K562 (cell line): ENCODE data around the gene PHOSPHO1. TPM values are rescaled to one million over a fixed set of nuclear protein-coding genes. Genes with fewer than 3 reads are reported as not detected.

Source experiments
- ATAC-seq: fragments of 200-7000 bp; cut with Tn5 transposase; 3 replicates; pipeline ENCODE4 v1.9.1; 2020; ENCODE audit warnings: moderate library complexity
- BruUV-seq: library from RNA; stranded (reverse); fragments of 400-500 nt; replicated peaks from 2 replicates; lab custom pipeline; 2021; lab: Mats Ljungman, UMichigan
- CTCF ChIA-PET: fragments of 300-600 bp; formaldehyde crosslinking; extraction: SDS; loops from one replicate; lab custom pipeline; 2021; ENCODE audit warnings: low intra/inter-chr PET ratio; lab: Yijun Ruan, JAX
- POLR2A ChIA-PET: fragments of 300-600, 350-650 bp; sonication (Branson Sonifier 250); formaldehyde crosslinking; extraction: SDS; loops from one replicate; lab custom pipeline; 2021; ENCODE audit warnings: antibody characterized with exemption, inconsistent platforms; lab: Yijun Ruan, JAX
- DNase-seq, 4 experiments: peaks; one replicate each; pipeline versions ENCODE4 v3.0.0 to v3.0.0-alpha.2; 2011 to 2018; ENCODE audit warnings: low spot score in 3 of 4, mixed read lengths in 3 of 4; ENCODE audit errors: extremely low read depth in 1 of 4
- FAIRE-seq: peaks from 2 replicates; lab custom pipeline; 2011; peaks lifted over from hg19 to GRCh38; lab: Jason Lieb, UNC
- H2AFZ ChIP-seq: 2 replicates; pipeline ENCODE4 v1.6.0; 2011; ENCODE audit warnings: low read depth, low read length, control low read depth, inconsistent platforms
- H3K27ac ChIP-seq: fragments of 200-600 bp; 3 replicates; pipeline ENCODE4 v1.8.0; 2011; ENCODE audit warnings: low read depth, mild to moderate bottlenecking, control low read depth, inconsistent platforms, low read length, moderate library complexity, mixed read lengths; ENCODE audit errors: extremely low read depth
- H3K27me3 ChIP-seq, 2 experiments: fragments of 300-600 bp in 1 of 2; 2 replicates in 1 of 2; 3 replicates in 1 of 2; pipeline versions ENCODE4 v1.6.0 to v1.8.0; 2011; ENCODE audit warnings: inconsistent platforms in 2 of 2, low read length in 2 of 2, mild to moderate bottlenecking in 1 of 2, mixed read lengths in 1 of 2, moderate library complexity in 1 of 2; ENCODE audit not compliant: control insufficient read depth in 2 of 2, insufficient read depth in 2 of 2
- H3K36me3 ChIP-seq: fragments of 300-600 bp; 3 replicates; pipeline ENCODE4 v1.8.0; 2011; ENCODE audit warnings: mild to moderate bottlenecking, low read length, inconsistent platforms; ENCODE audit not compliant: control insufficient read depth, insufficient read depth
- H3K4me1 ChIP-seq, 2 experiments: fragments of 200-600 bp in 1 of 2; replicated peaks in 1 of 2; 2 replicates in 1 of 2; 3 replicates in 1 of 2; pipeline versions ENCODE4 v1.5.1 to v1.8.0; 2011; ENCODE audit warnings: inconsistent platforms in 2 of 2, low read length in 2 of 2, mild to moderate bottlenecking in 1 of 2, mixed read lengths in 1 of 2, moderate library complexity in 1 of 2; ENCODE audit not compliant: control insufficient read depth in 2 of 2, insufficient read depth in 2 of 2
- H3K4me2 ChIP-seq: 2 replicates; pipeline ENCODE4 v1.6.1; 2011; ENCODE audit warnings: low read length, control low read depth, inconsistent platforms, mixed read lengths; ENCODE audit not compliant: insufficient read depth
- H3K4me3 ChIP-seq: fragments of 200-600 bp; sonication (generic), shearing (Covaris generic); 2 replicates; pipeline ENCODE4 v1.5.1; 2016; ENCODE audit warnings: control low read depth, inconsistent platforms
- H3K79me2 ChIP-seq: fragments of 200-600 bp; 3 replicates; pipeline ENCODE4 v1.8.0; 2011; ENCODE audit warnings: low read length, inconsistent platforms; ENCODE audit not compliant: control insufficient read depth, insufficient read depth
- H3K9ac ChIP-seq, 2 experiments: 2 replicates each; pipeline versions ENCODE4 v1.6.0 to v1.6.1; 2011; ENCODE audit warnings: low read depth in 2 of 2, low read length in 2 of 2, control low read depth in 1 of 2, inconsistent platforms in 1 of 2, mild to moderate bottlenecking in 1 of 2, mixed read lengths in 1 of 2; ENCODE audit not compliant: insufficient read depth in 1 of 2
- H3K9me1 ChIP-seq: one replicate; pipeline ENCODE4 v1.6.0; 2011; ENCODE audit warnings: inconsistent platforms, mild to moderate bottlenecking, low read length, moderate library complexity; ENCODE audit not compliant: control insufficient read depth, insufficient read depth
- H3K9me3 ChIP-seq: replicated peaks from 2 replicates; pipeline ENCODE4 v1.5.1; 2011; ENCODE audit warnings: low read depth, low read length, inconsistent platforms; ENCODE audit not compliant: control insufficient read depth, insufficient read depth
- H4K20me1 ChIP-seq: replicated peaks from 2 replicates; pipeline ENCODE4 v1.6.1; 2011; ENCODE audit warnings: low read length, inconsistent platforms, mixed read lengths; ENCODE audit not compliant: control insufficient read depth, insufficient read depth
- ARID3A ChIP-seq: IDR thresholded peaks from 2 replicates; pipeline ENCODE4 v1.6.1; 2012; ENCODE audit warnings: low read depth, low read length, improper control_type of control experiment, borderline replicate concordance
- CEBPZ ChIP-seq: fragments of 150-350 bp; IDR thresholded peaks from 2 replicates; pipeline ENCODE4 v1.6.1; 2014; ENCODE audit warnings: low read depth, mild to moderate bottlenecking, low read length, borderline replicate concordance
- COPS2 ChIP-seq: fragments of 450-650 bp; conservative IDR thresholded peaks from 2 replicates; pipeline ENCODE4 v1.6.1; 2016; ENCODE audit warnings: mild to moderate bottlenecking, moderate library complexity
- NFATC3 ChIP-seq: fragments of 450-650 bp; IDR thresholded peaks from 2 replicates; pipeline ENCODE4 v1.6.1; 2017; ENCODE audit warnings: mild to moderate bottlenecking
- POLR2H ChIP-seq: IDR thresholded peaks from 2 replicates; pipeline ENCODE4 v1.6.1; 2016; ENCODE audit warnings: missing genetic modification characterization, low read depth, mild to moderate bottlenecking, control low read depth, missing compliant biosample characterization, moderate library complexity
- SREBF2 ChIP-seq: sonication (generic); formaldehyde crosslinking; IDR thresholded peaks from 2 replicates; pipeline ENCODE4 v1.4.0; 2020; ENCODE audit warnings: mild to moderate bottlenecking, missing genetic modification reagents
- ZNF133 ChIP-seq: fragments of 250-450 bp; sonication (Bioruptor Pico); IDR thresholded peaks from 2 replicates; pipeline ENCODE4 v1.4.0; 2020; ENCODE audit warnings: mild to moderate bottlenecking
- ZNF507 ChIP-seq: conservative IDR thresholded peaks from 2 replicates; pipeline ENCODE4 v1.6.1; 2017; ENCODE audit warnings: missing genetic modification characterization, missing compliant biosample characterization
- ZNF583 ChIP-seq: fragments of 250-450 bp; sonication (Bioruptor Pico); IDR thresholded peaks from 2 replicates; pipeline ENCODE4 v1.4.0; 2020
- ZNF586 ChIP-seq: fragments of 450-650 bp; formaldehyde crosslinking; conservative IDR thresholded peaks from 2 replicates; pipeline ENCODE4 v1.4.0; 2020; ENCODE audit warnings: mild to moderate bottlenecking, moderate library complexity
- ZNF79 ChIP-seq: fragments of 250-450 bp; sonication (Bioruptor Pico); IDR thresholded peaks from 2 replicates; pipeline ENCODE4 v1.4.0; 2020; ENCODE audit warnings: low read depth, mild to moderate bottlenecking, moderate library complexity
- WGBS: fragments of 100-300 bp; shearing (Covaris generic); methylation state at CpG from one replicate; pipeline ENCODE4 v1.1.6; 2016; ENCODE audit warnings: low coverage, mixed read lengths; ENCODE audit not compliant: insufficient coverage; ENCODE audit errors: missing lambda C conversion rate; 5-methylcytosine and 5-hydroxymethylcytosine counted together
- in situ Hi-C: fragments of 300-500 bp; cut with MboI; formaldehyde crosslinking; loops from 4 replicates; pipeline ENCODE4 v1.15.0; 2018; ENCODE audit warnings: inconsistent platforms, mixed read lengths
- intact Hi-C: fragments of 100-400 bp; cut with micrococcal nuclease; formaldehyde crosslinking; loops from 2 replicates; pipeline ENCODE4 v1.14.2; 2022
- polyA plus RNA-seq, 8 experiments: library from polyadenylated mRNA; depleted of rRNA in 4 of 8; stranded (reverse) in 5 of 8; unstranded in 3 of 8; fragments of >200 nt; fragmentation: Nextera tagmentation in 2 of 8; fragmentation: Illumina TruSeq in 1 of 8; extraction: Ambion mirVana in 2 of 8; extraction: Trizol in 1 of 8; gene quantifications; 2 replicates each; pipeline versions ENCODE4 v1.2.1 to v1.2.3, GENCODE V29; 2011 to 2014; ENCODE audit warnings: inconsistent platforms in 1 of 8, missing spikeins in 1 of 8
- total RNA-seq, 7 experiments: library from RNA; depleted of rRNA in 6 of 7; stranded (reverse); fragments of >200 nt in 6 of 7; fragmentation: Illumina TruSeq in 2 of 7; extraction: Trizol in 2 of 7; gene quantifications; 2 replicates each; pipeline versions ENCODE4 v1.2.1 to v1.2.3, GENCODE V29; 2011 to 2021; ENCODE audit warnings: low replicate concordance in 1 of 7

PHOSPHO1 gene
- total and polyA plus RNA-seq, 9 of the 15 experiments (the other 6 are each of a cell fraction or from before 2014, with no cell fraction given), result 0.06 to 0.07 TPM; not detected in 7

GRCh38 chr17:49196520-49196919, 34.1 kb downstream of the PHOSPHO1 start:
- TF ChIP-seq POLR2H (tag) (no peak), ZNF133 (CRISPR knock-in tag) (no peak), ZNF586 (CRISPR knock-in tag) (no peak), CEBPZ (no peak), NFATC3 (no peak), COPS2 (no peak), ZNF79 (CRISPR knock-in tag) (no peak), ARID3A (no peak), ZNF583 (no peak), SREBF2 (CRISPR knock-in tag) (no peak), ZNF507 (no peak)
- TF ChIP-seq, all 486 proteins: peak for 0
- ATAC-seq (no peak), DNase-seq (no peak), FAIRE-seq (no peak)
- Histone ChIP-seq H3K4me3 (no peak overlapping the region), H3K9me3 (no peaks in the 10 kb centered on the region), H3K79me2 (no peaks in the 10 kb centered on the region), H4K20me1 (no peaks in the 10 kb centered on the region), H3K9ac (no peak overlapping the region), H3K36me3 (no peaks in the 10 kb centered on the region), H3K4me1 (peaks cover 7 to 9% of the 10 kb centered on the region in 2 experiments; a peak in 3 of 5 replicates), H3K4me2 (no peak overlapping the region), H2AFZ (no peak overlapping the region), H3K27ac (no peak overlapping the region), H3K9me1 (no peaks in the 10 kb centered on the region), H3K27me3 (peaks cover 2 to 6% of the 10 kb centered on the region in 2 experiments; a peak in 2 of 5 replicates)
- intact Hi-C loops (no loop called here), in situ Hi-C loops (no loop called here)
- WGBS, result 16% methylated on average over 3 of the region's 3 CpGs
- CTCF ChIA-PET, result no interaction called here
- POLR2A ChIA-PET, result no interaction called here
- no TSS peak for BruUV-seq
